Ovary (tissue), 9 donors: Measurements from ENCODE around the gene TEKT5. TPM values are rescaled to one million over a fixed set of nuclear protein-coding genes. Genes with fewer than 3 reads are reported as not detected.

Source experiments
- DNase-seq, 5 donors: peaks; one replicate each; pipeline ENCODE4 v3.0.0-alpha.2; 2019 to 2020
- H3K27ac ChIP-seq, 2 donors: fragments of 200-600 bp; one replicate each; pipeline versions ENCODE4 v1.5.1 to v1.8.0; 2019 to 2022
- H3K27me3 ChIP-seq: fragments of 200-600 bp; one replicate; pipeline ENCODE4 v1.8.0; 2022
- H3K36me3 ChIP-seq: fragments of 200-600 bp; sonication (generic); one replicate; pipeline ENCODE4 v1.5.1; 2019
- H3K4me1 ChIP-seq: one replicate; pipeline ENCODE4 v1.8.1; 2013; ENCODE audit warnings: mild to moderate bottlenecking, moderate library complexity; ENCODE audit not compliant: insufficient read depth
- H3K4me3 ChIP-seq: fragments of 200-600 bp; sonication (generic); one replicate; pipeline ENCODE4 v1.5.1; 2017
- H3K9me3 ChIP-seq, 2 donors: fragments of 200-600 bp in 1 of 2; sonication (generic) in 1 of 2; one replicate each; pipeline versions ENCODE4 v1.5.1 to v1.8.1; 2013 to 2019; ENCODE audit warnings: mild to moderate bottlenecking in 1 of 2, moderate library complexity in 1 of 2
- EP300 ChIP-seq: sonication (generic); formaldehyde crosslinking; IDR thresholded peaks from one replicate; pipeline ENCODE4 v1.6.1; 2017; ENCODE audit warnings: antibody characterized with exemption
- POLR2A ChIP-seq: fragments of 450-650 bp; IDR thresholded peaks from one replicate; pipeline ENCODE4 v1.6.1; 2017; ENCODE audit warnings: antibody characterized with exemption, mild to moderate bottlenecking, moderate library complexity
- WGBS, 3 donors: extraction: QIAGEN DNeasy Blood & Tissue Kit in 1 of 3; methylation state at CpG; one replicate each; pipeline versions ENCODE4 v1.1.5 to v1.1.7; 2013 to 2017; 5-methylcytosine and 5-hydroxymethylcytosine counted together
- intact Hi-C, 4 donors: fragments of 100-400 bp; cut with DNase I; formaldehyde crosslinking; loops; one replicate each; pipeline versions ENCODE4 v1.11.0 to v1.15.1; 2022 to 2023
- polyA plus RNA-seq, 2 donors: library from polyadenylated mRNA; stranded (reverse); fragments of 200-250 nt in 1 of 2; fragments of 350-450 nt in 1 of 2; fragmentation: Illumina TruSeq in 1 of 2; extraction: RNeasy Lipid Tissue Mini Kit (QIAGEN cat#74804) in 1 of 2; gene quantifications; one replicate each; pipeline ENCODE4 v1.2.3, GENCODE V29; 2013 to 2014
- total RNA-seq, 7 donors: library from RNA; depleted of rRNA in 2 of 7; stranded (reverse); fragments of >200 nt in 2 of 7; fragmentation: NEBNext Ultra II Directional in 3 of 7; extraction: Animal tissue kit (Norgen Biotek cat#: 25700) in 3 of 7; gene quantifications; one replicate each; pipeline versions ENCODE4 v1.1.0 to v1.2.4, GENCODE V29; 2016 to 2023
- TF ChIP-seq, protein P1 (sequence below), 3 donors: fragments of 450-650 bp in 2 of 3; fragments of 200-600 bp in 1 of 3; IDR thresholded peaks; one replicate each; pipeline versions ENCODE4 v1.5.1 to v1.8.0; 2016 to 2022; ENCODE audit warnings: antibody characterized with exemption in 3 of 3, mild to moderate bottlenecking in 1 of 3
- donor health status: DM: no; HTN: no; CAD: no; lungs with moderate emphysema.
- donor health status: DM: no; HTN: no; CAD: no.
- donor health status: Bipolar disorder and iron deficiency.
- donor health status: DM: yes; HTN: yes; CAD: no.
- donor health status: DM: no; HTN: no; CAD: no.
- donor health status: DM: yes; HTN: yes; CAD: no.

The TEKT5 gene
- total and polyA plus RNA-seq, 9 donors = 0.28 to 0.90 (median 0.44) TPM; not detected in 3

DNA sequence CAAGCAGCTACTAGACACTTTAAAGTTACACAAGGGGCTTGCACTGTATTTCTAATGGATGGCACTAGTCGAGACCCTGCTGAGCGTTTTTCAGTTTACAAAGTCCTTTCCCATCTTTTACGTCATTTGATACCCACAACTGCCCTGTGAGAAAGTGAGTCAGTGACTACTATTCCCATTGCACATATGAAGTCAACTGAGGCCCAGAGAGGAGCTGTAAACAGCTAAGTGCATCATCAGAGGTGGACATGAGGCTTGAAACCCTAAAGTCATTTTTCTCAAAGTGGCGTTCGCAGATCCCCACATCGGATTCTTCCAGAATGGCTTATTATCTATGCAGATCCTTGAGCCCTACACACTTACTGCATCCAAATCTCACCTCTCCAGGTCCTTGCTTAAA is 50.6 kb downstream of the TEKT5 start:
- WGBS, 3 donors = 91 to 96% (median 93%) methylated on average over 6 of the region's 6 CpGs
- intact Hi-C loops = loop anchor here in 1 of 4 donors (10.0 kb wide), 1 partner anchor 61 kb away; no protein-coding TSS in a partner anchor
- no peak overlapping the region for H3K4me3 ChIP-seq
- no peak overlapping the region for H3K27ac ChIP-seq
- no peaks in the 10 kb centered on the region for H3K4me1 ChIP-seq
- H3K27me3 ChIP-seq = no peaks in the 10 kb centered on the region
- TF ChIP-seq, protein P1, sequence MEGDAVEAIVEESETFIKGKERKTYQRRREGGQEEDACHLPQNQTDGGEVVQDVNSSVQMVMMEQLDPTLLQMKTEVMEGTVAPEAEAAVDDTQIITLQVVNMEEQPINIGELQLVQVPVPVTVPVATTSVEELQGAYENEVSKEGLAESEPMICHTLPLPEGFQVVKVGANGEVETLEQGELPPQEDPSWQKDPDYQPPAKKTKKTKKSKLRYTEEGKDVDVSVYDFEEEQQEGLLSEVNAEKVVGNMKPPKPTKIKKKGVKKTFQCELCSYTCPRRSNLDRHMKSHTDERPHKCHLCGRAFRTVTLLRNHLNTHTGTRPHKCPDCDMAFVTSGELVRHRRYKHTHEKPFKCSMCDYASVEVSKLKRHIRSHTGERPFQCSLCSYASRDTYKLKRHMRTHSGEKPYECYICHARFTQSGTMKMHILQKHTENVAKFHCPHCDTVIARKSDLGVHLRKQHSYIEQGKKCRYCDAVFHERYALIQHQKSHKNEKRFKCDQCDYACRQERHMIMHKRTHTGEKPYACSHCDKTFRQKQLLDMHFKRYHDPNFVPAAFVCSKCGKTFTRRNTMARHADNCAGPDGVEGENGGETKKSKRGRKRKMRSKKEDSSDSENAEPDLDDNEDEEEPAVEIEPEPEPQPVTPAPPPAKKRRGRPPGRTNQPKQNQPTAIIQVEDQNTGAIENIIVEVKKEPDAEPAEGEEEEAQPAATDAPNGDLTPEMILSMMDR (IDR thresholded peaks at IDR 0.05) = no peak
- TF ChIP-seq POLR2A = no peak
- no peak for TF ChIP-seq EP300
- H3K9me3 ChIP-seq = no peaks in the 10 kb centered on the region
- no peaks in the 10 kb centered on the region for H3K36me3 ChIP-seq
- DNase-seq = no peak

DNA sequence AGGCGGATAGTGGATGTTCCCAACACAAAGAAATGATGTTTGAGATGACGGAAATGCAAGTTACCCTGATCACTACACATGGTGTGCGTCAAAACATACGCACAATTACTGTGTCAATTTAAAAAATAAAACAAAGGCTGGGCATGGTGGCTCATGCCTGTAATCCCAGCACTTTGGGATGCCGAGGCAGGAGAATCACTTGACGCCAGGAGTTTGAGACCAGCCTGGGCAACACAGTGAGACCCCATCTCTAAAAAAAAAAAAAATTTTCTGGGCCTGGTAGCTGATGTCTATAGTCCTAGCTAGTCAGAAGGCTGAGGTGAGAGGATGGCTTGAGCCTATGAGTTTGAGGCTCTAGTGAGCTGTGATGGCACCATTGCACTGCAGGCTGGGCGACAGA is 51.8 kb downstream of the TEKT5 start:
- no peak overlapping the region for H3K4me3 ChIP-seq
- no peaks in the 10 kb centered on the region for H3K4me1 ChIP-seq
- TF ChIP-seq EP300 (no peak), POLR2A (no peak)
- TF ChIP-seq, protein P1 (IDR thresholded peaks at IDR 0.05) = no peak
- 89 to 94% (median 92%) methylated on average over 7 of the region's 7 CpGs for WGBS, 3 donors
- intact Hi-C loops = loop anchor here in 1 of 4 donors (10.0 kb wide), 1 partner anchor 62 kb away; no protein-coding TSS in a partner anchor
- H3K27ac ChIP-seq = no peak overlapping the region
- H3K36me3 ChIP-seq = no peaks in the 10 kb centered on the region
- no peaks in the 10 kb centered on the region for H3K27me3 ChIP-seq
- DNase-seq = no peak
- no peaks in the 10 kb centered on the region for H3K9me3 ChIP-seq

DNA sequence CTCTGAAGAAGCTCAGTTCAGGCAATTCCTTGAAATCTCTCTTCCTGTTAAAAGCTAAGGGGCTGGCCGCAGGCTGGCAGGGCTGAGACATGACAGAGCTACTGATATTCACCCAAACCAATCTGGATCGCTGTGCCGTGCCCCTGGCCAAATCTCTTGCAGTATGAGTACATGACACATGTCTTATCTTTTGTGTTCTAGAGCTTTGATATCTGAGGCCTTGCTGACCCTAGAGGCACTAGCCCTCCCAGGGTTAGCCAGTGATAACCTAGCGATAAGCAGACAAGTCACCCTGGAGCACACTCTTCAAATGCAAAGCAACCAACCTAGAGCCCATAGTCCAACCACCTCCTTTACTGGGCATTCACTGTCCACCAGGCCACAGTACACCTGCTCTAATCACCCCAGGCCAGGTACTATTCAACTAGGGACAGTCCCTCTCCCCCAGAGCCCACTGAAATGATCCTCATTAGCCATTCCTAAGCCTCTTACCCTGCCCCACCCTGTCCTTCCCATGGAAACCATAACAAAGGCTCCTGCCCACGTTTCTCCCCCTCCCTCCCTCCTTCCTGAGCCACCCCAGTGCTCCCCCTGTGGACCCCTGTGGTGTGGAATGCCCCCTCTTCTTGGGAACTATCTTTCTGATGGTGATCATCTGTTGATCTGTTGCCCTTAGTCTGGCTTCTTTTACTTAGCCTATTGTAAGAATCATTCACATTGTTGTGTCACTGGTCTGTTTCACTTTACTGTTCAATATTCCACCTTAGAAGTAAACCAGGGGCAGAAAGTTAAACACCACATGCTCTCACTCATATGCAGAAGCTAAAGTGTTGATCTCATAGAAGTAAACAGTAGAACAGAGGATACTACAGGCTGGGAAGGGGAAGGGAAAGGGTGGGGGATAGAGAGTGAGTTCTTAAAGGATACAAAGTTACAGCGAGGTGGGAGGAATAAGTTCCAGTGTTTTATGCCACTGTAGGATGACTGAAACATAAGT is 52.5 kb downstream of the TEKT5 start:
- 69 to 73% (median 73%) methylated on average over 6 of the region's 6 CpGs for WGBS, 3 donors
- DNase-seq = no peak
- Histone ChIP-seq H3K27ac (no peak overlapping the region), H3K27me3 (no peaks in the 10 kb centered on the region), H3K4me1 (no peaks in the 10 kb centered on the region), H3K9me3 (no peaks in the 10 kb centered on the region), H3K36me3 (no peaks in the 10 kb centered on the region), H3K4me3 (no peak overlapping the region)
- intact Hi-C loops = loop anchor here in 1 of 4 donors (10.0 kb wide), 1 partner anchor 63 kb away; no protein-coding TSS in a partner anchor
- TF ChIP-seq EP300 (no peak), POLR2A (no peak)
- TF ChIP-seq, protein P1 (IDR thresholded peaks at IDR 0.05) = no peak

DNA sequence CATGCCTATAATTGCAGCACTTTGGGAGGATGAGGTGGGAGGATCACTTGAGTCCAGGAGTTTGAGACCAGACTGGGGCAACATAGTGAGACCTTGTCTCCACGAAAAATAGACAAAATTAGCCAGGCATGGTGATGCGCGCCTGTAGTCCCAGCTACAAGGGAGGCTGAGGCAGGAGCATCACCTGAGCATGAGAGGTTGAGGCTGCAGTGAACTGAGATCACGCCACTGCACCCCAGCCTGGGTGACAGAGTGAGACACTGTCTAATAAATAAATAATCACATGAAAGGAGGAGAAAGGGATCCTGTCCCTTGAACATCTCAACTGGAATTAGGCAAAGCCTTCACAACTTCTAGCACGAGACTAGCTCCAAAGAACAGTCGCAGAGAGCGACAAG is 53.2 kb downstream of the TEKT5 start:
- DNase-seq = no peak
- WGBS, 3 donors = 89 to 96% (median 94%) methylated on average over 7 of the region's 7 CpGs

More for the DNA sequence above, 53.2 kb downstream of the TEKT5 start:
- Histone ChIP-seq H3K27me3 (no peaks in the 10 kb centered on the region), H3K27ac (no peak overlapping the region), H3K4me3 (no peak overlapping the region), H3K4me1 (no peaks in the 10 kb centered on the region), H3K36me3 (no peaks in the 10 kb centered on the region), H3K9me3 (no peaks in the 10 kb centered on the region)
- intact Hi-C loops = loop anchor here in 1 of 4 donors (10.0 kb wide), 1 partner anchor 63 kb away; no protein-coding TSS in a partner anchor
- TF ChIP-seq EP300 (no peak), POLR2A (no peak)
- TF ChIP-seq, protein P1 (IDR thresholded peaks at IDR 0.05) = no peak
